ENCODE data around the gene PROK1. TPM values are rescaled to one million over a fixed set of nuclear protein-coding genes. Genes with fewer than 3 reads are reported as not detected.

Gene PROK1
- total and polyA plus RNA-seq, 2 donors: 0.19 to 0.50 TPM

- no peak for DNase-seq (ENCODE audit: low read depth in 6 of 9, low spot score in 9 of 9)
- H3K27me3 ChIP-seq (ENCODE audit: control insufficient read depth in 2 of 2, insufficient read depth in 1 of 2, low read length in 1 of 2): peaks cover 2 to 19% of the 10 kb centered on the region in 2 donors
- 96% methylated on average over 4 of the region's 4 CpGs for WGBS
- no peaks in the 10 kb centered on the region for H3K36me3 ChIP-seq (ENCODE audit: control insufficient read depth in 2 of 2, insufficient read depth in 2 of 2, low read length in 1 of 2)
- no peak overlapping the region for H3K27ac ChIP-seq (ENCODE audit: low read depth in 1 of 2, low read length in 1 of 2)
- no peaks in the 10 kb centered on the region for H3K4me1 ChIP-seq (ENCODE audit: control insufficient read depth in 2 of 2, insufficient read depth in 2 of 2, low read length in 2 of 2)
- no peaks in the 10 kb centered on the region for H3K9me3 ChIP-seq (ENCODE audit: control insufficient read depth in 2 of 2, insufficient read depth in 1 of 2, low read length in 1 of 2)
- no peak overlapping the region for H3K4me3 ChIP-seq (ENCODE audit: low read length in 2 of 2)
These were observed 55.6 kb downstream of the PROK1 start for GRCh38 chr1:110506541-110506940.

Other genes starting within 250 kb of the PROK1 start
- gene KCNC4, start 240.8 kb upstream of the PROK1 start, total RNA-seq: 3.0 TPM
- 4.0 TPM for gene KCNC4, start 240.8 kb upstream of the PROK1 start, polyA plus RNA-seq
- gene RBM15, start 111.8 kb upstream of the PROK1 start, total RNA-seq: 26.0 TPM
- 5.6 TPM for gene RBM15, start 111.8 kb upstream of the PROK1 start, polyA plus RNA-seq
- gene SLC16A4, start 60.1 kb upstream of the PROK1 start, total RNA-seq: 0.71 TPM
- gene SLC16A4, start 60.1 kb upstream of the PROK1 start, polyA plus RNA-seq: 2.8 TPM
- 144 TPM for gene LAMTOR5, start 43.5 kb upstream of the PROK1 start, total RNA-seq
- gene LAMTOR5, start 43.5 kb upstream of the PROK1 start, polyA plus RNA-seq: 296 TPM
- gene KCNA10, start 68.0 kb downstream of the PROK1 start, total RNA-seq: 0.05 TPM
- 0.05 TPM for gene KCNA10, start 68.0 kb downstream of the PROK1 start, polyA plus RNA-seq
- gene KCNA2, start 155.2 kb downstream of the PROK1 start, total RNA-seq: 2.5 TPM
- 0.50 TPM for gene KCNA2, start 155.2 kb downstream of the PROK1 start, polyA plus RNA-seq
- 22.9 TPM for gene KCNA3, start 223.8 kb downstream of the PROK1 start, total RNA-seq
- 4.6 TPM for gene KCNA3, start 223.8 kb downstream of the PROK1 start, polyA plus RNA-seq

Measured in thymus (tissue), 11 donors.